Coronary artery (tissue), 2 donors: ENCODE data around the gene HNRNPU.
A peak's percentile ranks its signal among the peaks of the same experiment; 100 is the strongest.
"Not testable (repeated sequence)": the region's sequence is repeated elsewhere in the genome, so short reads cannot be mapped to it uniquely, and the experiment has no call there.

ENCODE experiments used
- DNase-seq: peaks from one replicate; pipeline ENCODE4 v3.0.0-alpha.2; 2017; ENCODE audit warnings: low spot score
- H3K27ac ChIP-seq, 2 donors: fragments of 200-600 bp; sonication (generic); one replicate each; pipeline ENCODE4 v1.5.1; 2016 to 2019
- H3K4me3 ChIP-seq: fragments of 200-600 bp; sonication (generic); 2 replicates; pipeline ENCODE4 v1.5.1; 2016; ENCODE audit warnings: mild to moderate bottlenecking, moderate library complexity
- CTCF ChIP-seq: fragments of 200-600 bp; sonication (generic); IDR thresholded peaks from one replicate; pipeline ENCODE4 v1.5.1; 2019; ENCODE audit warnings: antibody characterized with exemption

Gene HNRNPU

GRCh38 chr1:244834543-244835275, 29.6 kb downstream of the HNRNPU start:
- H3K27ac ChIP-seq: peak overlapping the region; percentile 96 to 98
- peak overlapping the region; percentile 81 for H3K4me3 ChIP-seq
- peak; percentile 91 for DNase-seq
- no peak for TF ChIP-seq CTCF

- peak overlapping the region; percentile 81 for H3K4me3 ChIP-seq
- no peak for TF ChIP-seq CTCF
- peak overlapping the region; percentile 96 to 98 for H3K27ac ChIP-seq
- DNase-seq: no peak
Measured at GRCh38 chr1:244833734-244834542, 30.4 kb downstream of the HNRNPU start.

- not testable (repeated sequence) for DNase-seq
- Histone ChIP-seq H3K4me3 (peak overlapping the region; percentile 81), H3K27ac (peak overlapping the region; percentile 96 to 98)
Measured at GRCh38 chr1:244833260-244833659, 31.1 kb downstream of the HNRNPU start.

- DNase-seq: no peak
- TF ChIP-seq CTCF: no peak
- Histone ChIP-seq H3K27ac (no peak overlapping the region), H3K4me3 (no peak overlapping the region)
Measured at GRCh38 chr1:244830639-244831038, 33.7 kb downstream of the HNRNPU start.

- TF ChIP-seq CTCF: no peak
- H3K27ac ChIP-seq: no peak overlapping the region
- DNase-seq: no peak
- H3K4me3 ChIP-seq: no peak overlapping the region
Measured at GRCh38 chr1:244826712-244827111, 37.6 kb downstream of the HNRNPU start.

GRCh38 chr1:244822878-244823277, 41.5 kb downstream of the HNRNPU start:
- no peak for DNase-seq
- H3K4me3 ChIP-seq: no peak overlapping the region
- no peak for TF ChIP-seq CTCF
- no peak overlapping the region for H3K27ac ChIP-seq

- TF ChIP-seq CTCF: no peak
- no peak for DNase-seq
- Histone ChIP-seq H3K4me3 (no peak overlapping the region), H3K27ac (no peak overlapping the region)
Measured at GRCh38 chr1:244821134-244821533, 43.2 kb downstream of the HNRNPU start.
